NB4 (cell line): ENCODE data around the gene CIB2.

ENCODE experiments used
- DNase-seq: peaks from one replicate; pipeline ENCODE4 v3.0.0; 2010; ENCODE audit warnings: low read depth
- H3K4me3 ChIP-seq: one replicate; pipeline ENCODE4 v1.5.1; 2011; ENCODE audit warnings: mild to moderate bottlenecking, low read depth, low read length, moderate library complexity
- MYC ChIP-seq: IDR thresholded peaks from 2 replicates; pipeline ENCODE4 v1.6.1; 2011; ENCODE audit warnings: low read depth, low read length
- POLR2A ChIP-seq: IDR thresholded peaks from 2 replicates; pipeline ENCODE4 v1.6.1; 2011; ENCODE audit warnings: mild to moderate bottlenecking; ENCODE audit not compliant: insufficient read length; ENCODE audit errors: extremely low read depth
- TF ChIP-seq, protein P1 (sequence below): IDR thresholded peaks from 2 replicates; pipeline ENCODE4 v1.6.1; 2011; ENCODE audit warnings: low read depth, low read length
- TF ChIP-seq, protein P2 (sequence below): IDR thresholded peaks from one replicate; pipeline ENCODE4 v1.5.1; 2012; ENCODE audit warnings: low read depth, low read length

The CIB2 gene

DNA sequence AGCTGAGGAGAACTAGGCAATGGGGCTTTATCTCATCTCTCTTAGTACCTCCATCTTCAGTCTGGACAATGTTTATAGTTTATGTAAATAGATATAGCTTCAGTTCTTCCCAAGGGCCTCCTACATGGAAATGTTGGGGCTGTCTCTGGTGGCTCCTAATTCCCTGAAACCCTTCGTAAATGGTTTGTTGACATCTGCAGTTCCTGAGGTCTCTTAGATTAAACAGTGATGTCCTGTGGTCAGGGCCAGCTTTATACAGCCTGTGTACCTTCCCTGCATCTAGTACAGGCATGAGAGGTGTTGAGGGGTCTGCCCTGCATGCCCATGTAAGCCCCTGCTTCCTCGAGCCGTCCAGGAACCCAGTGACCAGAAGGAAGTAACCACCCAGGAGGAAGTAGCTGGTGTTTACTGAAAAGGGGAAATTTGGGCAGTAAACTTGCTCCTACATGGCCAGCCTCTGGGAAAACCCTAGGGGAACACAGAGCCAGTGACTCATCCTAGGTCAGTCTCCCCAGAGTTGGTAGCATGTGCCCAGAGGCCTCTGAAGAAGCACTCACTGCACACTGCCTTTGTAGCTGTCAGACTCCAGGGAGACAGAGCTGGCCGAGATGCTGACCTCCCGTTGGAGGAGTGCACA, 49.0 kb downstream of the CIB2 start:
- H3K4me3 ChIP-seq: no peak overlapping the region
- DNase-seq: peak; percentile 82
- TF ChIP-seq, protein P1, sequence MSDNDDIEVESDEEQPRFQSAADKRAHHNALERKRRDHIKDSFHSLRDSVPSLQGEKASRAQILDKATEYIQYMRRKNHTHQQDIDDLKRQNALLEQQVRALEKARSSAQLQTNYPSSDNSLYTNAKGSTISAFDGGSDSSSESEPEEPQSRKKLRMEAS: no peak
- TF ChIP-seq MYC (no peak), POLR2A (no peak)
- TF ChIP-seq, protein P2, sequence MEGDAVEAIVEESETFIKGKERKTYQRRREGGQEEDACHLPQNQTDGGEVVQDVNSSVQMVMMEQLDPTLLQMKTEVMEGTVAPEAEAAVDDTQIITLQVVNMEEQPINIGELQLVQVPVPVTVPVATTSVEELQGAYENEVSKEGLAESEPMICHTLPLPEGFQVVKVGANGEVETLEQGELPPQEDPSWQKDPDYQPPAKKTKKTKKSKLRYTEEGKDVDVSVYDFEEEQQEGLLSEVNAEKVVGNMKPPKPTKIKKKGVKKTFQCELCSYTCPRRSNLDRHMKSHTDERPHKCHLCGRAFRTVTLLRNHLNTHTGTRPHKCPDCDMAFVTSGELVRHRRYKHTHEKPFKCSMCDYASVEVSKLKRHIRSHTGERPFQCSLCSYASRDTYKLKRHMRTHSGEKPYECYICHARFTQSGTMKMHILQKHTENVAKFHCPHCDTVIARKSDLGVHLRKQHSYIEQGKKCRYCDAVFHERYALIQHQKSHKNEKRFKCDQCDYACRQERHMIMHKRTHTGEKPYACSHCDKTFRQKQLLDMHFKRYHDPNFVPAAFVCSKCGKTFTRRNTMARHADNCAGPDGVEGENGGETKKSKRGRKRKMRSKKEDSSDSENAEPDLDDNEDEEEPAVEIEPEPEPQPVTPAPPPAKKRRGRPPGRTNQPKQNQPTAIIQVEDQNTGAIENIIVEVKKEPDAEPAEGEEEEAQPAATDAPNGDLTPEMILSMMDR: no peak

DNA sequence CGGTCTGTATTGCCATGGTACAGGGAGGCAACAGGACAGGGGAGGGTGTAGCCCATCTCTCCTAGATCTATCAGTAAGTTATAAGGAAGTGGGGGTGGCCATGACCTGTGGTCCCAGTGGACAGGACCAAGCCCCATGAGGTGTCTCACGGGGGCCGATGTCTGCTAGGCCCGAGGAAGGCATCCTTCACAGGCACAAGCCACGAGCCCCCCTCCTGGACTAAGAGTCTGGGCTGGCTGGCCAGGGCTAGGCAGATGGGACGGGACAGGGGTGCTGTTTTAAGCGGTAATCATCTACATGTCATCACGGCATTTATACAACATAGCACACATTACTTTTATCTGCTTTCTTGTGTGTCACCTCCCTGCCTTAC, 51.2 kb downstream of the CIB2 start:
- no peak for TF ChIP-seq MYC
- TF ChIP-seq, protein P2: no peak
- no peak for TF ChIP-seq POLR2A
- TF ChIP-seq, protein P1: no peak
- DNase-seq: no peak
- no peak overlapping the region for H3K4me3 ChIP-seq

DNA sequence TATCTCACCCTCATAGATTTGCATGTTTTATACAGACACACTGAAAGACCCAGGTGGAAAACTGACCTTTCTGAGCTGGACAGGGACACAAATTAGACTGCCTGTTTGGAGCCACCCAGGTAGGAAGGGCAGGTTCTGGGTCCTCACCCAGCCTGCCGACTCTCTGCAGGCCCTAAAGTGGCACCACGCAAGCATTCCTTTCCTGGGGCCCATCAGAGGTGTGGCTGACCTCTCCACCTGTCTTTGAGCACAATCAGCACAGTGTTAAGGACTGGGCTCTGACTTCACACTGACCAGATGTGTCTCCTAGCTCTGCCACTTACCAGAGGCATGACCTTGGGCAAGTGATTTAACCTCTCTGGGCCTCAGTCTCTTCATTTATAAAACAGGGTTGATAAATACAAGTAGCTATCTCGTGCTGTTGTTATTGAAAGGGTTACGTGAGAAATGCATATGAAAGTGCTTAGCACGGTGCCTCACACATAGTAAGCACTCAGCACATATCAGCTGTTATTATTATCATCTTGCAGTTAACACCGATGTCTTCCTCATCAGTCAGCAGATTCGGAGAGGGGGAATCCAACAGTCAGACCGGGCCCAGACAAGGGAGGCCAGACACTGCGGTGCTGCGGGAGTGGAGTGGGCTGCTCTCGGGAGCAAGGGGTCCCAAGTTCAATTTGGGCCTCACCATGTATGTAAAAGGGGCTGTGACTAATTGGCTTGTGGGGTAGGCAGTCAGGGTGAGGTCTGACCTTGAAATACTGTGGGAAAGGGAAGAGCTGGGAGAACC, 51.8 kb downstream of the CIB2 start:
- H3K4me3 ChIP-seq: no peak overlapping the region
- TF ChIP-seq, protein P2: no peak
- TF ChIP-seq MYC (no peak), POLR2A (no peak)
- TF ChIP-seq, protein P1: no peak
- no peak for DNase-seq

DNA sequence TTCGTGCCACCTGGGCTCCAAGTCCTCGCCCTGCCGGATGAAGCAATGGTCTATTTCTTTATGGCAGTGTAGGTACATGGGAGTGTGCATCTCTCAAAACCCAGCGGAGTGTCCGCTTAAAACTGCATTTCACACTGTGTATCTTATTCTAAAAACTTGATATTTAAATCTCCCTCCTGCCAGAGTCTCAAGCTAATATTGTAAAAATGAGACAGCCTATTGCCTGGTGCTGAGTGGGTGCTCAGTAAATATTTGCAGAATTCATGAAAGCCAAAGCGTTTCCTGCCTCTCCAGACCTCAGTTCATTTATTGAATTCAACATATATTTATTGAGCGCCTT, 53.4 kb downstream of the CIB2 start:
- TF ChIP-seq MYC: no peak
- TF ChIP-seq, protein P1: no peak
- TF ChIP-seq, protein P2: no peak
- no peak for TF ChIP-seq POLR2A
- DNase-seq: no peak
- peak overlapping the region; percentile 69 for H3K4me3 ChIP-seq

DNA sequence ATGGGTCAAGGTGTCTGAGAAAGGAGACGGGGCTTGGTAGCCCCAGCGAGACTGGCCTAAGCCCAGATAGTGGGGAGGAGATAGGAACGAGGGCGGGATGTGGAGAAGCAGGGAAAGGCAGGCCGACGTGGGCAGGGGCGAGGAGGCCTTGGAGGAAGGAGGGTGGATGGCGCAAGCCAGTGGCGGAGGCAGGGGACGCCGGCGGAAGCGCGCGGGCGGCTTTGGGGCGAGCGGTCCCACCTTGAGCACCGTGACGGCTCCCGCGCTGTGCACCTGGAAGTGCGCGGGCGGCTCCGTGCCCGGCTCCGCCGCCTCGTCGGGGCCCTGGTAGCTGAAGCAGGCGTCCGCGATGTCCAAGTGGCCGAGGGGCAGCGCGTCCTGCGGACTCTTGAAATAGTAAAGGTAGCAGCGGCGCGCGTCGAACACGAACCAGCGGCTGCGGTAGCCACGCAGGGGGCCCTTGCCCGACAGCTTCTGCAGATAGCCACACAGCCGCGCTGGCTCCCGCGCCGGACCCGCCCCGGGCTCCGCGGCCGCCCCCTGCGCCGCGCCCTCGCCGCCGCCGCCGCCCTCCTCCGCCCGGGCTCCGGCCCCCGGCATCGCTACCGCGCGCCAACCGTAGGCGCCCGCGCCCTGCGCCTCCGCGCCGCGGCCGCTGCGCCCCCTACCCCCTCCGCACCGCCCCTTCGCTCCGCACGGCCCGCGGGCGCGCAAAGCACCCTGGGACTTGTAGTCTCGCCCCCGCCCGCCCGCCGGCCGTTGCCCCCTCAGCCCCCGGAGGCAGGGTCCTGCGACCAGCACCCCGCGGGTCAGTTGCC, 54.0 kb downstream of the CIB2 start, which contains the start of gene TBC1D2B:
Gene TBC1D2B (minus strand): TSS at position 659 of the 818 bp plus-strand sequence. CDS start 59 bp downstream, at position 600.
- peak within 1 kb of the TSS; percentile 97 for H3K4me3 ChIP-seq
- DNase-seq: peak; percentile 87
- TF ChIP-seq POLR2A (peak; percentile 23), MYC (peak; percentile 57)
- TF ChIP-seq, protein P2: no peak
- TF ChIP-seq, protein P1: peak; percentile 46; the same call in 1 of the 2 replicates
